Endothelial cell of umbilical vein (primary cell): Measurements from ENCODE around the gene SGMS2. TPM values are rescaled to one million over a fixed set of nuclear protein-coding genes. Genes with fewer than 3 reads are reported as not detected.

Experiments
- BruUV-seq: library from RNA; stranded (reverse); fragments of 400-500 nt; replicated peaks from 2 replicates; lab custom pipeline; 2021; lab: Mats Ljungman, UMichigan
- CTCF ChIA-PET: fragments of 300-600, 350-600 bp; sonication (Branson Sonifier 250); formaldehyde crosslinking; loops from one replicate; lab custom pipeline; 2021; ENCODE audit warnings: antibody characterized with exemption, inconsistent platforms; lab: Charles Lee
- POLR2A ChIA-PET: fragments of 300-600, 350-600 bp; sonication (Branson Sonifier 250); formaldehyde crosslinking; loops from one replicate; lab custom pipeline; 2021; ENCODE audit warnings: antibody characterized with exemption, inconsistent platforms; lab: Charles Lee
- DNase-seq: peaks from one replicate; pipeline ENCODE4 v3.0.0-alpha.2; 2011; ENCODE audit warnings: low read depth, low spot score
- FAIRE-seq: peaks from 2 replicates; lab custom pipeline; 2011; peaks lifted over from hg19 to GRCh38; lab: Jason Lieb, UNC
- H2AFZ ChIP-seq: 2 replicates; pipeline ENCODE4 v1.6.0; 2012; ENCODE audit warnings: low read depth, low read length, control low read depth, inconsistent platforms
- H3K27ac ChIP-seq: 2 replicates; pipeline ENCODE4 v1.5.1; 2011; ENCODE audit warnings: low read depth, mild to moderate bottlenecking, control low read depth, low read length, moderate library complexity; ENCODE audit not compliant: insufficient read depth
- H3K27me3 ChIP-seq, 2 experiments: 2 replicates each; pipeline versions ENCODE4 v1.6.0 to v1.6.1; 2011; ENCODE audit warnings: low read length in 2 of 2, mixed read lengths in 1 of 2; ENCODE audit not compliant: control insufficient read depth in 2 of 2, insufficient read depth in 2 of 2
- H3K36me3 ChIP-seq, 2 experiments: 2 replicates in 1 of 2; 3 replicates in 1 of 2; pipeline ENCODE4 v1.5.1; 2011; ENCODE audit warnings: low read length in 2 of 2, mild to moderate bottlenecking in 1 of 2, moderate library complexity in 1 of 2; ENCODE audit not compliant: control insufficient read depth in 2 of 2, insufficient read depth in 2 of 2; ENCODE audit errors: extremely low read depth in 1 of 2
- H3K4me1 ChIP-seq: 3 replicates; pipeline ENCODE4 v1.5.1; 2011; ENCODE audit warnings: mild to moderate bottlenecking, low read length; ENCODE audit not compliant: control insufficient read depth, insufficient read depth; ENCODE audit errors: extremely low read depth
- H3K4me2 ChIP-seq: 2 replicates; pipeline ENCODE4 v1.6.1; 2011; ENCODE audit warnings: low read length, control low read depth, mixed read lengths; ENCODE audit not compliant: insufficient read depth
- H3K4me3 ChIP-seq, 3 experiments: fragments of 200-600 bp in 1 of 3; sonication (generic), shearing (Covaris generic) in 1 of 3; replicated peaks in 1 of 3; 2 replicates each; pipeline ENCODE4 v1.5.1; 2011 to 2016; ENCODE audit warnings: control low read depth in 3 of 3, low read length in 3 of 3, mild to moderate bottlenecking in 2 of 3, inconsistent platforms in 1 of 3, low read depth in 1 of 3, moderate library complexity in 1 of 3; ENCODE audit not compliant: insufficient read depth in 1 of 3
- H3K79me2 ChIP-seq: 2 replicates; pipeline ENCODE4 v1.6.0; 2012; ENCODE audit warnings: low read length, inconsistent platforms; ENCODE audit not compliant: control insufficient read depth, insufficient read depth
- H3K9ac ChIP-seq: replicated peaks from 2 replicates; pipeline ENCODE3; 2011; ENCODE audit warnings: low read length, control low read depth; ENCODE audit not compliant: insufficient read depth; ENCODE audit errors: extremely low read depth
- H3K9me1 ChIP-seq: replicated peaks from 3 replicates; pipeline ENCODE4 v1.6.0; 2011; ENCODE audit warnings: mild to moderate bottlenecking, low read length; ENCODE audit not compliant: control insufficient read depth, insufficient read depth; ENCODE audit errors: extremely low read depth
- H3K9me3 ChIP-seq: replicated peaks from 2 replicates; pipeline ENCODE4 v1.5.1; 2012; ENCODE audit warnings: low read length, inconsistent platforms; ENCODE audit not compliant: control insufficient read depth, insufficient read depth
- H4K20me1 ChIP-seq: replicated peaks from 2 replicates; pipeline ENCODE3; 2011; ENCODE audit warnings: mild to moderate bottlenecking, low read length; ENCODE audit not compliant: control insufficient read depth, insufficient read depth; ENCODE audit errors: extremely low read depth
- EZH2 ChIP-seq: IDR thresholded peaks from 2 replicates; pipeline ENCODE4 v1.6.1; 2012; ENCODE audit warnings: borderline replicate concordance, low read depth, mild to moderate bottlenecking, moderate library complexity, low read length, inconsistent platforms; ENCODE audit not compliant: severe bottlenecking
- FOS ChIP-seq: IDR thresholded peaks from 2 replicates; pipeline ENCODE4 v1.6.1; 2011; ENCODE audit warnings: mild to moderate bottlenecking, low read length, moderate library complexity, borderline replicate concordance; ENCODE audit not compliant: insufficient read depth
- GATA2 ChIP-seq: IDR thresholded peaks from 2 replicates; pipeline ENCODE4 v1.7.0; 2011; ENCODE audit warnings: low read depth, mild to moderate bottlenecking, moderate library complexity, mixed read lengths, low read length; ENCODE audit not compliant: insufficient read length, insufficient read depth
- JUN ChIP-seq: IDR thresholded peaks from 2 replicates; pipeline ENCODE4 v1.6.1; 2011; ENCODE audit warnings: borderline replicate concordance, low read depth; ENCODE audit not compliant: insufficient read length, insufficient read depth
- MYC ChIP-seq: IDR thresholded peaks from one replicate; pipeline ENCODE4 v1.6.1; 2011; ENCODE audit warnings: mild to moderate bottlenecking, low read depth, low read length
- POLR2A ChIP-seq: IDR thresholded peaks from 2 replicates; pipeline ENCODE4 v1.6.1; 2012; ENCODE audit warnings: low read depth, mild to moderate bottlenecking, control low read depth, low read length
- POLR2AphosphoS5 ChIP-seq: IDR thresholded peaks from 2 replicates; pipeline ENCODE4 v1.6.1; 2012; ENCODE audit warnings: low read depth, mild to moderate bottlenecking, control low read depth, low read length, moderate library complexity; ENCODE audit not compliant: insufficient read depth
- dilution Hi-C: fragments of 300-500 bp; cut with MboI; formaldehyde crosslinking; loops from one replicate; pipeline ENCODE4 v1.15.0; 2019; ENCODE audit warnings: low sequenced_read_pairs; ENCODE audit not compliant: extremely low pct_ligation_motif_present
- intact Hi-C: fragments of 100-400 bp; cut with micrococcal nuclease; formaldehyde crosslinking; loops from one replicate; pipeline ENCODE4 v1.10.0; 2022
- polyA plus RNA-seq, 4 experiments: library from polyadenylated mRNA; depleted of rRNA in 3 of 4; stranded (reverse) in 3 of 4; unstranded in 1 of 4; fragments of >200 nt; gene quantifications; 2 replicates each; pipeline versions ENCODE4 v1.2.1 to v1.2.3, GENCODE V29; 2011 to 2012; ENCODE audit warnings: missing spikeins in 1 of 4
- total RNA-seq: library from RNA; stranded (reverse); gene quantifications from 2 replicates; pipeline ENCODE4 v1.2.3, GENCODE V29; 2021
- TF ChIP-seq, protein P1 (sequence below): IDR thresholded peaks from 2 replicates; pipeline ENCODE4 v1.6.1; 2011; ENCODE audit not compliant: insufficient read depth, insufficient read length
- TF ChIP-seq, protein P2 (sequence below), 2 donors: IDR thresholded peaks; 1 replicate in 1 of 2; 2 replicates in 1 of 2; pipeline ENCODE4 v1.5.1; 2011; ENCODE audit warnings: low read length in 2 of 2, mild to moderate bottlenecking in 2 of 2, moderate library complexity in 2 of 2, control low read depth in 1 of 2, inconsistent platforms in 1 of 2, low read depth in 1 of 2; ENCODE audit not compliant: insufficient read depth in 1 of 2; ENCODE audit errors: extremely low read depth in 1 of 2

SGMS2 gene
- total and polyA plus RNA-seq, 2 donors (not counting 3 experiments of a cell fraction or from before 2014, with no cell fraction given): 33.0 to 33.2 TPM

DNA sequence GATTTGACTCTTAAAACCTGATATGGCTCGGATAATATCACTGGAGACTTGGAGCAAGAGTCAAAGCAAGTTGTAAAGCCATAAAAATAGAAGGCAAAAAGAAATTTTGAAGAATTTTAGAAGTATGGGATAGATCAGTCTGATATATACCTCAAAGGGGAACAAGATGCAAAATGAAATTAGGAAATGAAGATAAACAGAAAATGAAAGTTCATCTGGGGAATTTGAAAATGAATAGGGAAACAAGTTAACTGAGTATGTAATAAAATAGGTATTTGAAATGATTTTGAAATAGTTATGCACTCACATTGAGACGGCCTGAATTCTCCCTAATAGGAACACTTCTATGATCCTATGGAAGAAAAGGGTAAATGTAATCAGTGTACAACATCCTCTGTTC lies 112.3 kb downstream of the SGMS2 start:
- no peaks in the 10 kb centered on the region for H3K36me3 ChIP-seq
- no peak for FAIRE-seq
- H4K20me1 ChIP-seq: no peaks in the 10 kb centered on the region
- POLR2A ChIA-PET: no interaction called here
- no peak overlapping the region for H3K9ac ChIP-seq
- H3K4me3 ChIP-seq: no peak overlapping the region
- TF ChIP-seq JUN (no peak), GATA2 (no peak), POLR2A (no peak)
- TF ChIP-seq, protein P1, sequence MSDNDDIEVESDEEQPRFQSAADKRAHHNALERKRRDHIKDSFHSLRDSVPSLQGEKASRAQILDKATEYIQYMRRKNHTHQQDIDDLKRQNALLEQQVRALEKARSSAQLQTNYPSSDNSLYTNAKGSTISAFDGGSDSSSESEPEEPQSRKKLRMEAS: no peak
- no TSS peak for BruUV-seq
- dilution Hi-C loops (no loop called here), intact Hi-C loops (no loop called here)
- H3K27me3 ChIP-seq: no peaks in the 10 kb centered on the region
- CTCF ChIA-PET: no interaction called here
- no peaks in the 10 kb centered on the region for H3K9me3 ChIP-seq
- H3K4me2 ChIP-seq: no peak overlapping the region
- no peaks in the 10 kb centered on the region for H3K9me1 ChIP-seq
- H3K79me2 ChIP-seq: no peaks in the 10 kb centered on the region
- peaks cover 3% of the 10 kb centered on the region for H3K4me1 ChIP-seq
- H3K27ac ChIP-seq: no peak overlapping the region
- DNase-seq: no peak
- no peak overlapping the region for H2AFZ ChIP-seq

DNA sequence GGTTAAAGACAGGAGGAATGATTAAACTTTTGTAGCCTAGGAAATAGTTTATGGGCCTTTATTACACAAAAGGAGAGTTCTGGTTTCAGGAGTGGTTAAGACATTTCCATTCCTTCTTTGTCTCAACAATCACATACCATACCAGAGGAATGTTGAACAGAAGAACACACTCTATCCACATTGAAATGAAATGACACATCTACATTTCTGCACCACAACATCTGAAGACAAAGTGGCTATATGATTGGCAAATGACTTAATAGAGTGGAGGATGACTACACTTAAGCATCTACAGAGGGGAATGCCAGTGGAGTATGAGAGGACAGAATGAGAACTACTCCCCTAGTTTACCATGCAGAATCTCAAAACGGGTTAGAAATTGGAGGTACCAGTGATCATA lies 114.6 kb downstream of the SGMS2 start:
- H3K4me1 ChIP-seq: no peaks in the 10 kb centered on the region
- H3K4me2 ChIP-seq: no peak overlapping the region
- H3K4me3 ChIP-seq: no peak overlapping the region
- no peak for TF ChIP-seq FOS
- TF ChIP-seq, protein P2, sequence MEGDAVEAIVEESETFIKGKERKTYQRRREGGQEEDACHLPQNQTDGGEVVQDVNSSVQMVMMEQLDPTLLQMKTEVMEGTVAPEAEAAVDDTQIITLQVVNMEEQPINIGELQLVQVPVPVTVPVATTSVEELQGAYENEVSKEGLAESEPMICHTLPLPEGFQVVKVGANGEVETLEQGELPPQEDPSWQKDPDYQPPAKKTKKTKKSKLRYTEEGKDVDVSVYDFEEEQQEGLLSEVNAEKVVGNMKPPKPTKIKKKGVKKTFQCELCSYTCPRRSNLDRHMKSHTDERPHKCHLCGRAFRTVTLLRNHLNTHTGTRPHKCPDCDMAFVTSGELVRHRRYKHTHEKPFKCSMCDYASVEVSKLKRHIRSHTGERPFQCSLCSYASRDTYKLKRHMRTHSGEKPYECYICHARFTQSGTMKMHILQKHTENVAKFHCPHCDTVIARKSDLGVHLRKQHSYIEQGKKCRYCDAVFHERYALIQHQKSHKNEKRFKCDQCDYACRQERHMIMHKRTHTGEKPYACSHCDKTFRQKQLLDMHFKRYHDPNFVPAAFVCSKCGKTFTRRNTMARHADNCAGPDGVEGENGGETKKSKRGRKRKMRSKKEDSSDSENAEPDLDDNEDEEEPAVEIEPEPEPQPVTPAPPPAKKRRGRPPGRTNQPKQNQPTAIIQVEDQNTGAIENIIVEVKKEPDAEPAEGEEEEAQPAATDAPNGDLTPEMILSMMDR (IDR thresholded peaks at IDR 0.05; ENCODE audit: extremely low read depth in 1 of 2, insufficient read depth in 1 of 2, low read depth in 1 of 2, low read length in 2 of 2): no peak
- TF ChIP-seq GATA2: no peak
- TF ChIP-seq, protein P1: no peak
- TF ChIP-seq POLR2AphosphoS5: no peak
- TF ChIP-seq MYC: no peak
- TF ChIP-seq JUN: no peak
- TF ChIP-seq POLR2A: no peak
- no peak for TF ChIP-seq EZH2
- no peaks in the 10 kb centered on the region for H3K9me1 ChIP-seq
- no peaks in the 10 kb centered on the region for H3K79me2 ChIP-seq
- dilution Hi-C loops (no loop called here), intact Hi-C loops (no loop called here)
- H3K9me3 ChIP-seq: no peaks in the 10 kb centered on the region
- CTCF ChIA-PET: no interaction called here
- H3K27ac ChIP-seq: no peak overlapping the region
- H3K27me3 ChIP-seq: no peaks in the 10 kb centered on the region
- H4K20me1 ChIP-seq: no peaks in the 10 kb centered on the region
- no peak overlapping the region for H2AFZ ChIP-seq
- H3K36me3 ChIP-seq: no peaks in the 10 kb centered on the region
- H3K9ac ChIP-seq: no peak overlapping the region
- BruUV-seq: no TSS peak
- FAIRE-seq (no peak), DNase-seq (no peak)
- POLR2A ChIA-PET: no interaction called here
